Coronary artery (tissue), 2 donors: ENCODE results near the gene KCNH6.

Experiments used
- DNase-seq: peaks from one replicate; pipeline ENCODE4 v3.0.0-alpha.2; 2017; ENCODE audit warnings: low spot score
- H3K27ac ChIP-seq, 2 donors: fragments of 200-600 bp; sonication (generic); one replicate each; pipeline ENCODE4 v1.5.1; 2016 to 2019
- H3K4me3 ChIP-seq: fragments of 200-600 bp; sonication (generic); 2 replicates; pipeline ENCODE4 v1.5.1; 2016; ENCODE audit warnings: mild to moderate bottlenecking, moderate library complexity
- TF ChIP-seq, protein P1 (sequence below): fragments of 200-600 bp; sonication (generic); IDR thresholded peaks from one replicate; pipeline ENCODE4 v1.5.1; 2019; ENCODE audit warnings: antibody characterized with exemption

Gene KCNH6

GRCh38 chr17:63482509-63482908, 40.6 kb upstream of the KCNH6 start:
- TF ChIP-seq, protein P1, sequence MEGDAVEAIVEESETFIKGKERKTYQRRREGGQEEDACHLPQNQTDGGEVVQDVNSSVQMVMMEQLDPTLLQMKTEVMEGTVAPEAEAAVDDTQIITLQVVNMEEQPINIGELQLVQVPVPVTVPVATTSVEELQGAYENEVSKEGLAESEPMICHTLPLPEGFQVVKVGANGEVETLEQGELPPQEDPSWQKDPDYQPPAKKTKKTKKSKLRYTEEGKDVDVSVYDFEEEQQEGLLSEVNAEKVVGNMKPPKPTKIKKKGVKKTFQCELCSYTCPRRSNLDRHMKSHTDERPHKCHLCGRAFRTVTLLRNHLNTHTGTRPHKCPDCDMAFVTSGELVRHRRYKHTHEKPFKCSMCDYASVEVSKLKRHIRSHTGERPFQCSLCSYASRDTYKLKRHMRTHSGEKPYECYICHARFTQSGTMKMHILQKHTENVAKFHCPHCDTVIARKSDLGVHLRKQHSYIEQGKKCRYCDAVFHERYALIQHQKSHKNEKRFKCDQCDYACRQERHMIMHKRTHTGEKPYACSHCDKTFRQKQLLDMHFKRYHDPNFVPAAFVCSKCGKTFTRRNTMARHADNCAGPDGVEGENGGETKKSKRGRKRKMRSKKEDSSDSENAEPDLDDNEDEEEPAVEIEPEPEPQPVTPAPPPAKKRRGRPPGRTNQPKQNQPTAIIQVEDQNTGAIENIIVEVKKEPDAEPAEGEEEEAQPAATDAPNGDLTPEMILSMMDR, result no peak
- no peak overlapping the region for H3K27ac ChIP-seq
- no peak overlapping the region for H3K4me3 ChIP-seq
- no peak for DNase-seq

DNA sequence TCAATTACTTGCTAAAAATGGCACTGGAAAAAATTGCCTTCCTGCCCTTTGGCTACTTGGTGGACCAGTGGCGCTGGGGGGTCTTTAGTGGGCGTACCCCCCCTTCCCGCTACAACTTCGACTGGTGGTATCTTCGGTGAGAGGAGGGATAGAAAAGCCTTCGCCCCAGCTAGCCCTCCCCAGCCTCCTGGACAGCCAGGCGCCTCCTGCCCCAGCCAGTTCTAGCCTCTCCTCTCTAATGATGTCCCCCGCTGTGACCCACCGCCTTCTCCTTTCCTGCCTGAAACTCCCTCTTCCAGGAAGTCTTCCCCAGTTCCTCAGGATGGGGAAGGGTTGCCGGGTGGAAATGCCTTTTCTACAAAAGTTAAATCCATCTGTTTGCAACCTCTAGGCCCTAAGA, 40.1 kb upstream of the KCNH6 start:
- TF ChIP-seq, protein P1, result no peak
- no peak for DNase-seq
- H3K4me3 ChIP-seq, result no peak overlapping the region
- no peak overlapping the region for H3K27ac ChIP-seq

DNA sequence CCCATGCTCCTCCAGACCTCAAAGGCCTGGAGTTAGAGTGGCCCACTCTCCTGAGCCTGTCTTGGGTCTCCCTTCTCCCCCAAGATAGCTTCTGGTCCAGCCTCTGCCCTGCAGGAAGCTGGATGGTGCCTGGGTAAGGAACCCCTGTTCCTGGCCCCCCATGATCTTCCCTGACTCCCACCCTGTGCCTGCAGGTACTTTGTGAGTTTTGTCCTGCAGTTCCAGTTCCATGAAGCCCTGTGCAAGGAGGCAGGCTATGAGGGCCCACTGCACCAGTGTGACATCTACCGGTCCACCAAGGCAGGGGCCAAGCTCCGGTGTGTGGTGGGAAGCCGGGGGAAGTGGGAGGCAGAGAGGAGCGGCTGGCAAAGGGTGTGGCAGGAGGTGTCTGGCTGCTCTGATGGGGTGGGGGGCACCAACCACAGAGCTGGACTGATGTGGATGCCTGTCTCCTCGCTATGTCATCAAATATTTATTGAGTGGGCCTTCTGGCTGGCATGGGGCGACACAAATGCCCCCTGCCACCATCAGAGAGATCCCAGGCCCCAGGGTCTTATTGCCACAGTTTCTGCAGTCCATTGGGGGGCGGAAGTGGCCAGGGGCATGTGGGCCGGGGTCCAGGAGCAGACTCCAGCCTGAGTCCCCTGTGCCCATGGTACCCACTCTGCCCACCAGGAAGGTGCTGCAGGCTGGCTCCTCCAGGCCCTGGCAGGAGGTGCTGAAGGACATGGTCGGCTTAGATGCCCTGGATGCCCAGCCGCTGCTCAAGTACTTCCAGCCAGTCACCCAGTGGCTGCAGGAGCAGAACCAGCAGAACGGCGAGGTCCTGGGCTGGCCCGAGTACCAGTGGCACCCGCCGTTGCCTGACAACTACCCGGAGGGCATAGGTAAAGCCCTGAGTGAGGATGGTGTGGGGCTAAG, 39.2 kb upstream of the KCNH6 start:
- Histone ChIP-seq H3K4me3 (no peak overlapping the region), H3K27ac (no peak overlapping the region)
- no peak for DNase-seq
- TF ChIP-seq, protein P1, result no peak

DNA sequence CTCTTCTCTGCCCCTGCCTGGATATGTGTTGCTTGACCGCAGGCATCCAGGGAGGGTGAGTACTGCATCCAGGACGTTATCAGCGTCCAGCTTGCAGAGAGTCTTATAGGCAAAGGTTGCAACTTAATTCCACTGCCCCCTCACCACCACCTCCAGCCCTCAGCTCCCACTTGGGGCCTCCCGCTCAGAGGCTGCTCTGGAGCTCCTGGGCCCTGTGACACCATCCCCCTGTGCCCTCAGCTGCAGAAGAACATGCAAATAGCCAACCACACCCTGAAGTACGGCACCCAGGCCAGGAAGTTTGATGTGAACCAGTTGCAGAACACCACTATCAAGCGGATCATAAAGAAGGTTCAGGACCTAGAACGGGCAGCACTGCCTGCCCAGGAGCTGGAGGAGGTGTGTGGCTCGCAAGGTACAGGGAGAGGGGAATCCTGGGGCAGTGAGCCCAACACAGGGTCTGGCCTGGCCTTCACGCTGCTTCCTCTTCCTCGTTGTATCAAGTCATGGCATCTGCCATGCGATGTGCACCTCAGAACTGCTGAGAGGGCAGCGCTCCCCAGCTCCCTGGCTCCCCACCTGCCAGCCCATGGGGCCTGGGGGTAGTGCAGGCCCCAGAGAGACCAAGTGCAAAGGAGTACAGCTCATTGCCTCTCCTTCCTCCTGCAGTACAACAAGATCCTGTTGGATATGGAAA, 36.7 kb upstream of the KCNH6 start:
- Histone ChIP-seq H3K4me3 (no peak overlapping the region), H3K27ac (no peak overlapping the region)
- TF ChIP-seq, protein P1, result no peak
- DNase-seq, result no peak

DNA sequence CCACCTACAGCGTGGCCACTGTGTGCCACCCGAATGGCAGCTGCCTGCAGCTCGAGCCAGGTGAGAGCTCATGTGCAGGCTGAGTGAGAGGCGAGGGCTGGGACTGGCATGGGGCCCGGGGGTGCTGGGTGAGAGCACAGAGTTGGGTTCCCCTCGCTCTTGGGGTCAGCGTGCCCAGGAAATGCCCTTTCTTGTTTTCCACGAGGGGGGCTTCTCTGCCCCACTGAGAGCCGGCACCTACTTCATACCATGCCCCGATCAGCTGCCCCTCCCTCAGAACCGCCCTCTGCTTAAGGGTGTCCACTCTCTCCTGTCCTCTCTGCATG, 36.2 kb upstream of the KCNH6 start:
- TF ChIP-seq, protein P1, result no peak
- H3K27ac ChIP-seq, result no peak overlapping the region
- DNase-seq, result no peak
- no peak overlapping the region for H3K4me3 ChIP-seq

- H3K27ac ChIP-seq, result no peak overlapping the region
- no peak for DNase-seq
- TF ChIP-seq, protein P1, result no peak
- no peak overlapping the region for H3K4me3 ChIP-seq
These were observed 34.3 kb upstream of the KCNH6 start for GRCh38 chr17:63488851-63489250.

DNA sequence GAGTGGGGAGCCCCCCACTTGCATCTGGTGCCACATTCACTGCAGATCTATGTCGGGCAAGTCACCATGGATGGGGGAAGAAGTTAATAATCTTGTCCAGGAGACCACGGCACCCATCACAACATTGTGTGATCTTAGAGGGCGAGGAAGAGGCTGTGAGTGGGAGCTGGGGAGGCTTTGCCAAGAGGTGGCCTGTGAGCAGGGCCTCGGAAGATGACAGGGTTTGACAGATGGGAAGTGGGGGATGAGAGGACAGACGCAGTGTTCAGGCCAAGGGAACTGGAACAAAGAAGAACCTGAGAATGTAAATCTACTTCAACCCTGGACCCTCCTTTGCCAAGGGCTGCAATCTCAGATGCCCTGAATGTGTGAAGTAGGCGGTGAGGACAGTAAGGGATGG, 33.9 kb upstream of the KCNH6 start:
- TF ChIP-seq, protein P1, result no peak
- no peak for DNase-seq
- Histone ChIP-seq H3K4me3 (no peak overlapping the region), H3K27ac (no peak overlapping the region)
